B cell (primary cell): ENCODE data around the gene MRPS11. TPM values are rescaled to one million over a fixed set of nuclear protein-coding genes. Genes with fewer than 3 reads are reported as not detected.

Experiments
- ATAC-seq: fragments of 200-7000 bp; cut with Tn5 transposase; one replicate; pipeline ENCODE4 v1.10.0; 2021; ENCODE audit warnings: low read depth, mild to moderate bottlenecking, moderate number of reproducible peaks, moderate library complexity
- CTCF ChIA-PET: fragments of 350-600 bp; sonication (Branson Sonifier 250); formaldehyde crosslinking; loops from one replicate; lab custom pipeline; 2021; ENCODE audit warnings: antibody characterized with exemption, inconsistent platforms; lab: Charles Lee
- POLR2A ChIA-PET: fragments of 350-600 bp; sonication (Branson Sonifier 250); formaldehyde crosslinking; loops from one replicate; lab custom pipeline; 2021; ENCODE audit warnings: antibody characterized with exemption; lab: Charles Lee
- DNase-seq: peaks from one replicate; pipeline ENCODE4 v3.0.0; 2013
- H2AFZ ChIP-seq: 2 replicates; pipeline ENCODE4 v1.6.1; 2012; ENCODE audit warnings: mild to moderate bottlenecking, low read depth, low read length; ENCODE audit not compliant: insufficient read depth, poor library complexity, severe bottlenecking
- H3K27ac ChIP-seq, 2 donors: 1 replicate in 1 of 2; 2 replicates in 1 of 2; pipeline ENCODE4 v1.5.1; 2012 to 2013; ENCODE audit warnings: low read length in 2 of 2, mild to moderate bottlenecking in 2 of 2, moderate library complexity in 1 of 2
- H3K27me3 ChIP-seq, 4 experiments: fragments of 200-600 bp in 1 of 4; sonication (generic) in 1 of 4; replicated peaks in 1 of 4; 1 replicate in 2 of 4; 2 replicates in 2 of 4; pipeline versions ENCODE4 v1.6.1 to v1.7.0; 2013 to 2016; ENCODE audit warnings: low read length in 3 of 4, mild to moderate bottlenecking in 2 of 4, mixed read lengths in 1 of 4, moderate library complexity in 1 of 4; ENCODE audit not compliant: insufficient read depth in 4 of 4, control insufficient read depth in 3 of 4; ENCODE audit errors: control extremely low read depth in 1 of 4
- H3K36me3 ChIP-seq, 2 experiments: replicated peaks in 1 of 2; 1 replicate in 1 of 2; 2 replicates in 1 of 2; pipeline versions ENCODE4 v1.6.1 to v1.7.1; 2013; ENCODE audit warnings: low read length in 1 of 2; ENCODE audit not compliant: insufficient read depth in 2 of 2, control insufficient read depth in 1 of 2; ENCODE audit errors: control extremely low read depth in 1 of 2, extremely low read depth in 1 of 2
- H3K4me1 ChIP-seq, 2 donors: fragments of 200-600 bp in 1 of 2; sonication (generic) in 1 of 2; 1 replicate in 1 of 2; 2 replicates in 1 of 2; pipeline versions ENCODE4 v1.5.1 to v1.6.1; 2013 to 2017; ENCODE audit warnings: low read length in 2 of 2; ENCODE audit not compliant: control insufficient read depth in 2 of 2, insufficient read depth in 2 of 2
- H3K4me2 ChIP-seq: replicated peaks from 2 replicates; pipeline ENCODE3; 2012; ENCODE audit warnings: mild to moderate bottlenecking, low read depth, low read length; ENCODE audit not compliant: poor library complexity, severe bottlenecking
- H3K4me3 ChIP-seq, 5 experiments: fragments of 200-600 bp in 1 of 5; sonication (generic) in 1 of 5; 1 replicate in 3 of 5; 2 replicates in 2 of 5; pipeline versions ENCODE4 v1.5.1 to v1.7.0; 2011 to 2016; ENCODE audit warnings: low read length in 4 of 5, mild to moderate bottlenecking in 4 of 5, low read depth in 2 of 5, control low read depth in 1 of 5, moderate library complexity in 1 of 5; ENCODE audit not compliant: insufficient read depth in 1 of 5; ENCODE audit errors: control extremely low read depth in 1 of 5, extremely low read depth in 1 of 5
- H3K79me2 ChIP-seq: fragments of 200-600 bp; sonication (generic); one replicate; pipeline ENCODE4 v1.6.0; 2016; ENCODE audit warnings: low read length; ENCODE audit not compliant: control insufficient read depth, insufficient read depth
- H3K9ac ChIP-seq: fragments of 200-600 bp; sonication (generic); 2 replicates; pipeline ENCODE4 v1.6.1; 2017; ENCODE audit warnings: mild to moderate bottlenecking, low read length, moderate library complexity
- H3K9me3 ChIP-seq, 3 donors: one replicate each; pipeline versions ENCODE4 v1.6.1 to v1.7.1; 2013; ENCODE audit warnings: low read length in 2 of 3; ENCODE audit not compliant: control insufficient read depth in 2 of 3, insufficient read depth in 1 of 3; ENCODE audit errors: control extremely low read depth in 1 of 3
- H4K20me1 ChIP-seq: 2 replicates; pipeline ENCODE4 v1.6.0; 2012; ENCODE audit warnings: mild to moderate bottlenecking, low read length; ENCODE audit not compliant: insufficient read depth, control insufficient read depth, poor library complexity, severe bottlenecking
- H3K27ac Mint-ChIP-seq: one replicate; pipeline ENCODE4 v1.8.0; 2021; ENCODE audit warnings: mixed read lengths
- H3K27me3 Mint-ChIP-seq: one replicate; pipeline ENCODE4 v1.8.0; 2021; ENCODE audit warnings: mixed read lengths
- H3K4me1 Mint-ChIP-seq: one replicate; pipeline ENCODE4 v1.8.0; 2021; ENCODE audit warnings: mixed read lengths
- H3K4me3 Mint-ChIP-seq: one replicate; pipeline ENCODE4 v1.8.0; 2021; ENCODE audit warnings: mixed read lengths
- H3K9me3 Mint-ChIP-seq: one replicate; pipeline ENCODE4 v1.8.0; 2022; ENCODE audit warnings: mixed read lengths; ENCODE audit not compliant: insufficient read depth
- CTCF ChIP-seq: fragments of 200-600 bp; IDR thresholded peaks from one replicate; pipeline ENCODE4 v1.8.0; 2022; ENCODE audit warnings: antibody characterized with exemption, mild to moderate bottlenecking
- EZH2 ChIP-seq: IDR thresholded peaks from 2 replicates; pipeline ENCODE4 v1.6.1; 2012; ENCODE audit warnings: borderline replicate concordance, low read depth, mild to moderate bottlenecking, moderate library complexity, low read length; ENCODE audit not compliant: insufficient read depth, poor library complexity, severe bottlenecking
- WGBS: methylation state at CpG from one replicate; pipeline ENCODE4 v1.1.5; 2013; ENCODE audit warnings: missing lambda C conversion rate; ENCODE audit not compliant: insufficient coverage; 5-methylcytosine and 5-hydroxymethylcytosine counted together
- intact Hi-C: fragments of 100-400 bp; cut with micrococcal nuclease; formaldehyde crosslinking; loops from one replicate; pipeline ENCODE4 v1.10.0; 2022
- polyA plus RNA-seq: library from polyadenylated mRNA; depleted of rRNA; stranded (reverse); fragments of >200 nt; gene quantifications from 2 replicates; pipeline ENCODE4 v1.2.3, GENCODE V29; 2012
- total RNA-seq, 2 donors: library from RNA; stranded (reverse); fragments of 120-200 nt in 1 of 2; gene quantifications; 1 replicate in 1 of 2; 2 replicates in 1 of 2; pipeline versions ENCODE4 v1.2.3 to v1.2.4, GENCODE V29; 2013 to 2022

MRPS11 gene
- total and polyA plus RNA-seq, 2 donors (not counting 1 experiment from before 2014, with no cell fraction given) = 21.1 to 37.9 TPM

GRCh38 chr15:88487796-88488523 is 20.5 kb downstream of the MRPS11 start:
- DNase-seq (no peak), ATAC-seq (no peak)
- no peaks in the 10 kb centered on the region for H3K27me3 Mint-ChIP-seq
- H3K4me2 ChIP-seq = no peak overlapping the region
- no peaks in the 10 kb centered on the region for H3K27me3 ChIP-seq
- no peaks in the 10 kb centered on the region for H3K36me3 ChIP-seq
- no peaks in the 10 kb centered on the region for H3K4me1 Mint-ChIP-seq
- H3K9me3 Mint-ChIP-seq = no peaks in the 10 kb centered on the region
- no peak overlapping the region for H3K4me3 ChIP-seq
- WGBS = 100% methylated on average over 6 of the region's 11 CpGs
- H2AFZ ChIP-seq = no peak overlapping the region
- CTCF ChIA-PET = no interaction called here
- no peak overlapping the region for H3K9ac ChIP-seq
- H3K4me1 ChIP-seq = no peaks in the 10 kb centered on the region
- no peak overlapping the region for H3K4me3 Mint-ChIP-seq
- no peaks in the 10 kb centered on the region for H3K79me2 ChIP-seq
- intact Hi-C loops = no loop called here
- H4K20me1 ChIP-seq = no peaks in the 10 kb centered on the region
- POLR2A ChIA-PET = no interaction called here
- no peaks in the 10 kb centered on the region for H3K9me3 ChIP-seq
- no peak overlapping the region for H3K27ac Mint-ChIP-seq
- no peak overlapping the region for H3K27ac ChIP-seq
- TF ChIP-seq CTCF = no peak
- TF ChIP-seq EZH2 = no peak

- no peak for TF ChIP-seq EZH2
- TF ChIP-seq CTCF = no peak
- H3K27ac ChIP-seq = no peak overlapping the region
- WGBS = 91% methylated on average over 4 of the region's 4 CpGs
- H3K4me2 ChIP-seq = no peak overlapping the region
- Mint-ChIP-seq H3K27ac (no peak overlapping the region), H3K27me3 (no peaks in the 10 kb centered on the region), H3K4me1 (no peaks in the 10 kb centered on the region), H3K4me3 (no peak overlapping the region), H3K9me3 (no peaks in the 10 kb centered on the region)
- no peaks in the 10 kb centered on the region for H3K4me1 ChIP-seq
- H3K9ac ChIP-seq = no peak overlapping the region
- H3K4me3 ChIP-seq = no peak overlapping the region
- no peak overlapping the region for H2AFZ ChIP-seq
- intact Hi-C loops = no loop called here
- H3K9me3 ChIP-seq = no peaks in the 10 kb centered on the region
- H3K79me2 ChIP-seq = no peaks in the 10 kb centered on the region
- no peaks in the 10 kb centered on the region for H4K20me1 ChIP-seq
- no peak for ATAC-seq
- ChIA-PET CTCF (no interaction called here), POLR2A (no interaction called here)
- H3K27me3 ChIP-seq = no peaks in the 10 kb centered on the region
- no peaks in the 10 kb centered on the region for H3K36me3 ChIP-seq
- no peak for DNase-seq
Observed at GRCh38 chr15:88489321-88489720, 21.8 kb downstream of the MRPS11 start.
